ENCODE results near the gene PDE5A.
"Not testable (repeated sequence)": the region's sequence is repeated elsewhere in the genome, so short reads cannot be mapped to it uniquely, and the experiment has no call there.

DNA sequence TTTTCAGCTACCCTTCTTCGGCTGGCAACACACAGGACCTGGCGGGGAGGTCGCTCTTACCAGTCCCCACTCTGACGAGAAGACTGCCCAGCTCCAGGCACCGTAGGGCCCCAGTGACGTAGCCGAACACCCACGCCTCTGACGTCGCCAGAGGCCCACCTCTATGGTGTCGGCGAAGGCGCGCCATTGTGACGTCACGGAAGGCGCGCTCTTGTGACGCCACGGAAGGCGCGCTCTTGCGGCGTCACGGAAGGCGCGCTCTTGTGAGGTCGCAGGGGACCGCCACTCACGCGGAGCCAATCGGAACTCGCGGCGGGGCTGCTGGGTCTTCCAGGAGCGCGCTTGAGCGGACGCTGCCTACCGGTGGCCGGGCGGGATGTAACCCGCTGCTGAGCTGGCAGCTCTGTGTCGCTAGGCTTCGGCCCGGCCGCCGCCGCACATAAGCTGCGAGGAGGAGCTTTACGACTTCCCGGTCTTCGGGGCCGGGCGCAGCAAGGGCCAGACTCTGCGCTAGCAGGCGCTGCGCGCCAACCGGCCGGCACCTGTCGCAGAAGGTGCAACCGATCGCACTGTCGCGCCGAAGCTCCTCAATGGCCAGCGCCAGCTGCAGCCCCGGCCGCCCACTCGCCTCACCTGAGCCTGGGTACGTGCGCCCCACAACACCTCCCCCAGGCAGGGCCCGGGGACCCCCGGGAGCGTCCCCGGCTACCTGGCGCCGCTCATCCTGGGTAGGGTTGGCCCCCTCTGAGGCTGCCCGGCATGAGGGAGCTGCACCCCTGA lies 173.9 kb downstream of the PDE5A start:
- TF ChIP-seq CTCF (IDR thresholded peaks at IDR 0.05; ENCODE audit: insufficient read depth, low read length, poor library complexity, severe bottlenecking); EZH2phosphoT487 (conservative IDR thresholded peaks at IDR 0.05; ENCODE audit: low read length): not testable (repeated sequence)
